ENCODE measurements around the gene HAS3. TPM values are rescaled to one million over a fixed set of nuclear protein-coding genes. Genes with fewer than 3 reads are reported as not detected.
A peak's percentile ranks its signal among the peaks of the same experiment; 100 is the strongest.

The HAS3 gene
- total and polyA plus RNA-seq, 3 experiments from 2014 or later = 0.07 to 0.62 (median 0.55) TPM

- H3K9me3 Mint-ChIP-seq = no peaks in the 10 kb centered on the region
Measured at GRCh38 chr16:69115837-69116236, 10.4 kb downstream of the HAS3 start.

GRCh38 chr16:69116256-69116875, 10.9 kb downstream of the HAS3 start:
- no peaks in the 10 kb centered on the region for H3K9me3 ChIP-seq (ENCODE audit: low read length)
- ChIA-PET CTCF (interaction anchor here (2.0 kb wide), 1 partner anchor 8 kb away, joined by 7 read pairs; no protein-coding TSS in a partner anchor), POLR2A (interaction anchor here (0.7 kb wide), 1 partner anchor 17 kb away, joined by 3 read pairs; no protein-coding TSS in a partner anchor)
- DNase-seq = no peak
- H3K36me3 Mint-ChIP-seq = peaks cover 0 to 82% (median 10%) of the 10 kb centered on the region in 3 donors
- H3K27me3 ChIP-seq (ENCODE audit: insufficient read depth, low read length, poor library complexity, severe bottlenecking) = no peaks in the 10 kb centered on the region
- H3K9me3 Mint-ChIP-seq = no peaks in the 10 kb centered on the region
- H3K27me3 Mint-ChIP-seq = peaks cover 0 to 2% of the 10 kb centered on the region in 2 donors
- H3K4me3 Mint-ChIP-seq = no peak overlapping the region
- H3K4me1 Mint-ChIP-seq = peaks cover 4 to 23% (median 8%) of the 10 kb centered on the region in 3 donors
- no peak overlapping the region for H3K4me3 ChIP-seq (ENCODE audit: low read length)
- H3K27ac Mint-ChIP-seq = no peak overlapping the region
- peaks cover 48% of the 10 kb centered on the region for H3K36me3 ChIP-seq (ENCODE audit: insufficient read depth, low read length)
- H3K4me1 ChIP-seq (ENCODE audit: insufficient read depth, low read length) = no peaks in the 10 kb centered on the region
- no peak overlapping the region for H3K27ac ChIP-seq (ENCODE audit: low read depth, low read length)

More at GRCh38 chr16:69115837-69116236, 10.4 kb downstream of the HAS3 start:
- Mint-ChIP-seq H3K4me3 (no peak overlapping the region), H3K4me1 (peaks cover 4 to 18% (median 8%) of the 10 kb centered on the region in 3 donors), H3K27me3 (peaks cover 0 to 2% of the 10 kb centered on the region in 2 donors), H3K27ac (no peak overlapping the region), H3K36me3 (peaks cover 1 to 79% (median 10%) of the 10 kb centered on the region in 3 donors)
- Histone ChIP-seq H3K4me3 (ENCODE audit: low read length) (no peak overlapping the region), H3K27me3 (ENCODE audit: insufficient read depth, low read length, poor library complexity, severe bottlenecking) (no peaks in the 10 kb centered on the region), H3K27ac (ENCODE audit: low read depth, low read length) (no peak overlapping the region), H3K9me3 (ENCODE audit: low read length) (no peaks in the 10 kb centered on the region), H3K36me3 (ENCODE audit: insufficient read depth, low read length) (peaks cover 43% of the 10 kb centered on the region), H3K4me1 (ENCODE audit: insufficient read depth, low read length) (no peaks in the 10 kb centered on the region)
- ChIA-PET POLR2A (interaction anchor here (0.7 kb wide), 1 partner anchor 17 kb away, joined by 3 read pairs; no protein-coding TSS in a partner anchor), CTCF (interaction anchor here (2.0 kb wide), 1 partner anchor 8 kb away, joined by 7 read pairs; no protein-coding TSS in a partner anchor)
- DNase-seq = no peak

GRCh38 chr16:69116906-69117305, 11.5 kb downstream of the HAS3 start:
- CTCF ChIA-PET = no interaction called here
- H3K27me3 Mint-ChIP-seq = peaks cover 0 to 2% of the 10 kb centered on the region in 2 donors
- no peak for DNase-seq
- Histone ChIP-seq H3K27me3 (ENCODE audit: insufficient read depth, low read length, poor library complexity, severe bottlenecking) (no peaks in the 10 kb centered on the region), H3K4me3 (ENCODE audit: low read length) (no peak overlapping the region), H3K4me1 (ENCODE audit: insufficient read depth, low read length) (no peaks in the 10 kb centered on the region), H3K9me3 (ENCODE audit: low read length) (no peaks in the 10 kb centered on the region), H3K36me3 (ENCODE audit: insufficient read depth, low read length) (peaks cover 48% of the 10 kb centered on the region), H3K27ac (ENCODE audit: low read depth, low read length) (no peak overlapping the region)
- H3K36me3 Mint-ChIP-seq = peaks cover 0 to 81% (median 10%) of the 10 kb centered on the region in 3 donors
- H3K27ac Mint-ChIP-seq = no peak overlapping the region
- peaks cover 4 to 24% (median 8%) of the 10 kb centered on the region in 3 donors for H3K4me1 Mint-ChIP-seq
- H3K4me3 Mint-ChIP-seq = no peak overlapping the region
- POLR2A ChIA-PET = no interaction called here
- H3K9me3 Mint-ChIP-seq = no peaks in the 10 kb centered on the region

GRCh38 chr16:69118468-69118867, 13.0 kb downstream of the HAS3 start:
- Mint-ChIP-seq H3K36me3 (peaks cover 0 to 77% (median 12%) of the 10 kb centered on the region in 3 donors), H3K4me1 (peaks cover 4 to 22% (median 8%) of the 10 kb centered on the region in 3 donors), H3K4me3 (no peak overlapping the region), H3K27ac (peak overlapping the region in 1 of 8 donors; percentile 54), H3K9me3 (no peaks in the 10 kb centered on the region), H3K27me3 (no peaks in the 10 kb centered on the region)
- ChIA-PET CTCF (interaction anchor here (0.6 kb wide), 1 partner anchor 9 kb away, joined by 3 read pairs; no protein-coding TSS in a partner anchor), POLR2A (interaction anchor here (0.6 kb wide), 1 partner anchor 83 kb away, joined by 12 read pairs; no protein-coding TSS in a partner anchor)
- H3K4me1 ChIP-seq (ENCODE audit: insufficient read depth, low read length) = no peaks in the 10 kb centered on the region
- no peak overlapping the region for H3K4me3 ChIP-seq (ENCODE audit: low read length)
- no peak for DNase-seq
- H3K36me3 ChIP-seq (ENCODE audit: insufficient read depth, low read length) = peaks cover 48% of the 10 kb centered on the region
- H3K27me3 ChIP-seq (ENCODE audit: insufficient read depth, low read length, poor library complexity, severe bottlenecking) = no peaks in the 10 kb centered on the region
- H3K27ac ChIP-seq (ENCODE audit: low read depth, low read length) = no peak overlapping the region
- H3K9me3 ChIP-seq (ENCODE audit: low read length) = no peaks in the 10 kb centered on the region

GRCh38 chr16:69118994-69119393, 13.5 kb downstream of the HAS3 start:
- Histone ChIP-seq H3K27ac (ENCODE audit: low read depth, low read length) (no peak overlapping the region), H3K27me3 (ENCODE audit: insufficient read depth, low read length, poor library complexity, severe bottlenecking) (no peaks in the 10 kb centered on the region), H3K4me3 (ENCODE audit: low read length) (no peak overlapping the region), H3K9me3 (ENCODE audit: low read length) (no peaks in the 10 kb centered on the region), H3K36me3 (ENCODE audit: insufficient read depth, low read length) (peaks cover 48% of the 10 kb centered on the region), H3K4me1 (ENCODE audit: insufficient read depth, low read length) (no peaks in the 10 kb centered on the region)
- Mint-ChIP-seq H3K27ac (no peak overlapping the region), H3K4me3 (no peak overlapping the region), H3K4me1 (peaks cover 5 to 23% (median 10%) of the 10 kb centered on the region in 3 donors), H3K36me3 (peaks cover 0 to 72% (median 11%) of the 10 kb centered on the region in 3 donors), H3K9me3 (no peaks in the 10 kb centered on the region), H3K27me3 (no peaks in the 10 kb centered on the region)
- ChIA-PET POLR2A (no interaction called here), CTCF (interaction anchor here (0.6 kb wide), 1 partner anchor 308 kb away, joined by 3 read pairs; no protein-coding TSS in a partner anchor)
- no peak for DNase-seq

- H3K27ac Mint-ChIP-seq = peak overlapping the region in 1 of 8 donors; percentile 19
- H3K4me1 Mint-ChIP-seq = peaks cover 7 to 26% (median 13%) of the 10 kb centered on the region in 3 donors
- ChIA-PET POLR2A (no interaction called here), CTCF (interaction anchor here (0.6 kb wide), 1 partner anchor 309 kb away, joined by 3 read pairs; no protein-coding TSS in a partner anchor)
- Histone ChIP-seq H3K27me3 (ENCODE audit: insufficient read depth, low read length, poor library complexity, severe bottlenecking) (no peaks in the 10 kb centered on the region), H3K27ac (ENCODE audit: low read depth, low read length) (no peak overlapping the region), H3K4me1 (ENCODE audit: insufficient read depth, low read length) (no peaks in the 10 kb centered on the region), H3K9me3 (ENCODE audit: low read length) (no peaks in the 10 kb centered on the region), H3K4me3 (ENCODE audit: low read length) (no peak overlapping the region), H3K36me3 (ENCODE audit: insufficient read depth, low read length) (peaks cover 46% of the 10 kb centered on the region)
- no peaks in the 10 kb centered on the region for H3K27me3 Mint-ChIP-seq
- H3K4me3 Mint-ChIP-seq = no peak overlapping the region
- no peak for DNase-seq
- no peaks in the 10 kb centered on the region for H3K9me3 Mint-ChIP-seq
- peaks cover 0 to 69% (median 11%) of the 10 kb centered on the region in 3 donors for H3K36me3 Mint-ChIP-seq
Measured at GRCh38 chr16:69119536-69119935, 14.1 kb downstream of the HAS3 start.

GRCh38 chr16:69120096-69120664, 14.7 kb downstream of the HAS3 start:
- POLR2A ChIA-PET = no interaction called here
- H3K27me3 Mint-ChIP-seq = no peaks in the 10 kb centered on the region
- peaks cover 7 to 27% (median 13%) of the 10 kb centered on the region in 3 donors for H3K4me1 Mint-ChIP-seq

More at GRCh38 chr16:69120096-69120664, 14.7 kb downstream of the HAS3 start:
- Histone ChIP-seq H3K4me3 (ENCODE audit: low read length) (no peak overlapping the region), H3K4me1 (ENCODE audit: insufficient read depth, low read length) (no peaks in the 10 kb centered on the region), H3K27me3 (ENCODE audit: insufficient read depth, low read length, poor library complexity, severe bottlenecking) (no peaks in the 10 kb centered on the region), H3K9me3 (ENCODE audit: low read length) (no peaks in the 10 kb centered on the region), H3K27ac (ENCODE audit: low read depth, low read length) (no peak overlapping the region), H3K36me3 (ENCODE audit: insufficient read depth, low read length) (peaks cover 41% of the 10 kb centered on the region)
- peak overlapping the region in 1 of 8 donors; percentile 64 for H3K27ac Mint-ChIP-seq
- no peak overlapping the region for H3K4me3 Mint-ChIP-seq
- CTCF ChIA-PET = no interaction called here
- no peaks in the 10 kb centered on the region for H3K9me3 Mint-ChIP-seq
- H3K36me3 Mint-ChIP-seq = peaks cover 0 to 63% (median 10%) of the 10 kb centered on the region in 3 donors
- DNase-seq = no peak

All from CD8-positive, alpha-beta memory T cell (primary cell).